Measurements from ENCODE around the gene EVPL. TPM values are rescaled to one million over a fixed set of nuclear protein-coding genes. Genes with fewer than 3 reads are reported as not detected.

The EVPL gene
- total RNA-seq, 1 donor from 2014 or later = not detected

- DNase-seq = no peak
- Histone ChIP-seq H3K9me3 (replicated peaks) (no peaks in the 10 kb centered on the region), H3K36me3 (no peaks in the 10 kb centered on the region), H3K27me3 (ENCODE audit: low read depth) (peaks cover 21% of the 10 kb centered on the region), H3K4me3 (no peak overlapping the region), H3K27ac (replicated peaks) (no peak overlapping the region), H3K4me1 (peaks cover 2% of the 10 kb centered on the region)
- intact Hi-C loops (cut with micrococcal nuclease) = no loop called here
- no peak for TF ChIP-seq CTCF (IDR thresholded peaks at IDR 0.05; ENCODE audit: borderline replicate concordance)
Measured at GRCh38 chr17:76024353-76024752, 2.8 kb downstream of the EVPL start.

DNA sequence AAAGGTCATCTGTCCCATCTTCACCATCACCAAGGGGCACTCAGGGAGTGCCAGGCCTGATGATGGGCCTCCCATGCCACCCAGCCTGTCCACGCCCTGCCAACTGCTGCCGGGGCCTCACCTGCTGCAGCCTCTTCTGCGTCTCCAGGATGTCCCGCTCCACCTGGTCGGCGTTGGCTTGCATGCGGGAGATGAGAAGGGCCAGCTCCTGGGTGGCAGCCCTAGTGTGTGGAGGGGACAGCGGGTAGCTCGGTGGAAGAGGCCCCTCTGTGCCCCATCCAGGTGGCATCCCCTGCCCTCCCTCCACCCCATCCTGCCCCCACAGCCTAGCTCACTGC, 3.2 kb downstream of the EVPL start:
- Histone ChIP-seq H3K27ac (replicated peaks) (no peak overlapping the region), H3K27me3 (ENCODE audit: low read depth) (peaks cover 21% of the 10 kb centered on the region), H3K36me3 (no peaks in the 10 kb centered on the region), H3K4me3 (no peak overlapping the region), H3K4me1 (no peaks in the 10 kb centered on the region), H3K9me3 (replicated peaks) (no peaks in the 10 kb centered on the region)
- TF ChIP-seq CTCF (IDR thresholded peaks at IDR 0.05; ENCODE audit: borderline replicate concordance) = no peak
- no peak for DNase-seq
- intact Hi-C loops (cut with micrococcal nuclease) = no loop called here

- DNase-seq = no peak
- no peak overlapping the region for H3K27ac ChIP-seq (replicated peaks)
- no peaks in the 10 kb centered on the region for H3K9me3 ChIP-seq (replicated peaks)
- no peak overlapping the region for H3K4me3 ChIP-seq
- peaks cover 21% of the 10 kb centered on the region for H3K27me3 ChIP-seq (ENCODE audit: low read depth)
- no peaks in the 10 kb centered on the region for H3K36me3 ChIP-seq
- intact Hi-C loops (cut with micrococcal nuclease) = no loop called here
- TF ChIP-seq CTCF (IDR thresholded peaks at IDR 0.05; ENCODE audit: borderline replicate concordance) = no peak
- H3K4me1 ChIP-seq = no peaks in the 10 kb centered on the region
Measured at GRCh38 chr17:76022973-76023899, 3.9 kb downstream of the EVPL start.

GRCh38 chr17:76022285-76022684, 4.8 kb downstream of the EVPL start:
- Histone ChIP-seq H3K4me3 (no peak overlapping the region), H3K27ac (replicated peaks) (no peak overlapping the region), H3K9me3 (replicated peaks) (no peaks in the 10 kb centered on the region), H3K36me3 (no peaks in the 10 kb centered on the region), H3K4me1 (no peaks in the 10 kb centered on the region), H3K27me3 (ENCODE audit: low read depth) (peaks cover 21% of the 10 kb centered on the region)
- intact Hi-C loops (cut with micrococcal nuclease) = no loop called here
- no peak for DNase-seq
- no peak for TF ChIP-seq CTCF (IDR thresholded peaks at IDR 0.05; ENCODE audit: borderline replicate concordance)

DNA sequence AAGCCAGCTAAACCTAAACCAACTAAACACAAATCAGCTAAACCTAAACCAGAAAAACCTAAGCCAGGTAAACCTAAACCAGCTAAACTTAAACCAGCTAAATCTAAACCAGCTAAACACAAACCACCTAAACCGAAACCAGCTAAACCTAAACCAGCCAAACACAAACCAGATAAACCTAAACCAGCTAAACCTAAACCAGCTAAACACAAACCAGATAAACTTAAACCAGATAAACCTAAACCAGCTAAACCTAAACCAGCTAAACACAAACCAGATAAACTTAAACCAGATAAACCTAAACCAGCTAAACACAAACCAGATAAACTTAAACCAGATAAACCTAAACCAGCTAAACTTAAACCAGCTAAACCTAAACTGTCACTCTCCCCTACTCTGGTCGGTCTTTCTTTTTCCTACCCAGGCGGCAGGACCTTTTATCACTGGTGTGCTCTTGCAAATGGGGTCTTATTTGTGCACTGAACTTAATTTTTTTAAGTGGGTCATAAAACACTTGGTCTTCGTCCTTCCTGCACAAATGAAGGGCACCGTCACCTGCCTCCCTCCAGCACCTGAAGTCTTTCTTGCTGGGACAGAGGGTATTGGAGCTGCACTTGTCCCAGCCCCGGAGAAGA, 7.2 kb downstream of the EVPL start:
- Histone ChIP-seq H3K4me3 (no peak overlapping the region), H3K27me3 (ENCODE audit: low read depth) (peaks cover 31% of the 10 kb centered on the region), H3K9me3 (replicated peaks) (no peaks in the 10 kb centered on the region), H3K4me1 (no peaks in the 10 kb centered on the region), H3K27ac (replicated peaks) (no peak overlapping the region), H3K36me3 (no peaks in the 10 kb centered on the region)
- intact Hi-C loops (cut with micrococcal nuclease) = no loop called here
- no peak for TF ChIP-seq CTCF (IDR thresholded peaks at IDR 0.05; ENCODE audit: borderline replicate concordance)
- no peak for DNase-seq
